ENCODE results near the gene GFAP. TPM values are rescaled to one million over a fixed set of nuclear protein-coding genes. Genes with fewer than 3 reads are reported as not detected.

GFAP gene
- total RNA-seq, 2 donors from 2014 or later = 2.3 to 4.0 TPM

DNA sequence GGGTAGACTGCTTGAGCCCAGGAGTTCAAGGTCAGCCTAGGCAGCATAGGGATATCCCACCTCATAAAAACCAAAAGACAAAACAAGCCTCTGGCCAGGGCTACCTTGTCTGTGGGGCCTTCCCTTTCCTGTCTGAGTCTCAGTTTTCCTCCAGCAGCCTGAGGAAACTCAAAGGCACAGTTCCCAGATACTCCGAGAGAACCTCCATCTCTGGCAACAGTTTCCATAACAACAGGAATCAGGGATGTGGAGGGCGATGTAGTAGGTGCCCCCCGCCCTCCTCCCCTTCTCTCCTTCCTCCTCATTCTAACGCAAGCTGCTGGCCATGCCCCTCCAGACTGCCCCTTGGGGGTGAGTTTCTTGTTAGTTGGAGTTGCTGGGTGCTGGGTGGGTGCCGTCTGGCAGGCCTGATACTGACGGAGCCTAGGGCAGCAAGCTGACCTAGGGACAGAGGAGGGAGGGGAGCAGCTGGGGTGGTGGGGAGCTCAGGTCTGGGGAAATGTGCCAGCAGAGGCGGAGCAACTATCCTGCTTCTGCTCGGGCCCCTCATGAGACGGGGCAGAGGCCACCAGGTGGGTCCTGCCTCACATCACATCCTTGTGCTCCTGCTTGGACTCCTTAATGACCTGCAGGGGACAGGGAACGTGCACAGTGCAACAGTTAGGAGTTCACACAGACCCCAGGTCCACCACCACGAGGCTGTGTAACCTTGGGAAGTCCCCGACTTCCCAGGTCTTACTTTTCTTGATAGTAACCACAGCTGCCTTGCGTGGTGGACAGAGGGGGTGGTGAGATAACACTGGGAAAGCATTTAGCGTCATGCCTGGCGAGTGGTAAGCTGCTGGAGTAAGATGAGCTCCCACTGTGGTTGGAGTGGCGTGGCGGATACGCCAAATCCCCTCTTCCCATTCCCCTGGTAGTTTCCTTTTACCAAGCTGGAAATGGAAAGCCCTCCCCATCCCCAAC, 8.3 kb downstream of the GFAP start:
- DNase-seq (no peak), ATAC-seq (no peak)
- intact Hi-C loops (cut with DNase I) = no loop called here

DNA sequence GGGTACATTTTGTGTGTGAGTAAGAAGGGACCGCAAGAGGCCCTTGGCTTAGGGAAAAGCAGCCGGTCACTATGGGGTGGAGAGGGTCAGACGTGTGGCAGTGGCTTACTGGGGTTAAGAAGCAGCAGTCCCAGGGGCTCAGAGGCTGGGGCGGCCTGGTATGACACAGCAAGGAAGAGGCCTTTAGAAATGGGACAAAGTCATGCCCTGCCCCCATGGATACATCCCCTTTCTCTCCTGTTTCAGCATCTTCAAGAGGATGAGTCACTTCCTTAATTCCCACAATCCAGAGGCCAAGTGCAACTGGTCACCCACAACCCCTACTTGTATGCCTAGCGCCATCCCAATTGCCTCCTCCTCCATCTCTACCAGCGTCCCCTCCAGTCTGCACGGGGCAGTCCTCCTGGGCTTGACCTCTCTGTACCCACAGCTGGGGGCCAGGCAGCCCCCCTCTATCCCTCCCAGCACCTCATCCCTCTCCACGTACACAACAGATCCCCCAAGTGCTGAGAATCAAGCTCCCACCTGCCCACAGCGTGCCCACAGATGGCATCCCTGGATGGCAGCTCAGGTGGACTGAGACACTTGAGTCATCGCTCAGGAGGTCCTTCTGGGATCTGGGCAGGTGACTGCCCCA, 9.2 kb downstream of the GFAP start:
- intact Hi-C loops (cut with DNase I) = no loop called here
- DNase-seq = no peak
- peak in 1 of 2 donors; percentile 11 for ATAC-seq

DNA sequence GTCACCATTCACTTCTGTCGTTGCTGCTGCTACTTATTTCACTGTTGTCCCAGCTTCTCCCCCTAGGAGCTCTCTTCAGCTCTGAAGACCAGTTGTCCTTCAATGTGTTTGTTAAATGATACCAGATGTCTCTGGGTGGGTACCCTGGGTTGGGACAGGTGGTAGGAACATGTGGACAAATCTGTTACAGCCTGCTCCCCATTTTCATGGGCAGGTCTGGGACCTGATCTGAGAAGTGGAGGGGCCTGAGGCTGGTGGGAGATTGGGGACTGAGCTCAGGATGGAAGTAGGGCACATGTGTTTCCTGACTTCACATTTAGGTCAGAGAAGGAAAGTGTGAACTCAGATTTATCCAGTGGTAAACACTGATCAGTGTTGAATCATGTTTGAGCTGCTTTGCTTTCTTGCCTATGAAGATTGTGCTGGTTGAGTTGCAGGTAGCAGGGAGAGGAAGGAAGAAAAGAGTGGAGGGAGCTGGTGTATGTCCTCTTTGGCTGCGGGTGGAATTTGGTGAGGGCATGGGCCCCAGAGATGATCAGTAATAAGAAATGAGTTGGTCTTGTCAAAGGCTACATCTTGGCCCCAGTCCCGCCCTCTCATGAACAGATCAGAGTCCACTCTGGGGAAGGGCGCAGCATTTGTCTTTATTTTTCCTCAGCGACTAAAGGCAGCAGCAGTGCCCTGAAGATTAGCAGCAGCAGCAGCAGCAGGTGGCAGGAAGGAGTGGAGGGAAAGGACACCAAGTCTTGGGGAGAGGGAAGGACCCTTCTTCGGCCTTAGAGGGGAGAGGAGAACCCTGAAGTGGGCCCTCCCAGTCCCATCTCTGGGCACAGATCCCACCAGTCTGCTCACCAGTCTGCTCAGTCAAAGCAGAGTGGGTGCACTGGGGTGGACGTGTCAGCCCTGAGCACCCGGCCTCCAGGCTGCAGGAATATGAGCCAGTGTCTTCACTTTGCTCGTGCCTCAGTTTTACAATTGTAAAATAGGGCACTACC, 10.0 kb downstream of the GFAP start:
- intact Hi-C loops (cut with DNase I) = no loop called here
- no peak for ATAC-seq
- no peak for DNase-seq

DNA sequence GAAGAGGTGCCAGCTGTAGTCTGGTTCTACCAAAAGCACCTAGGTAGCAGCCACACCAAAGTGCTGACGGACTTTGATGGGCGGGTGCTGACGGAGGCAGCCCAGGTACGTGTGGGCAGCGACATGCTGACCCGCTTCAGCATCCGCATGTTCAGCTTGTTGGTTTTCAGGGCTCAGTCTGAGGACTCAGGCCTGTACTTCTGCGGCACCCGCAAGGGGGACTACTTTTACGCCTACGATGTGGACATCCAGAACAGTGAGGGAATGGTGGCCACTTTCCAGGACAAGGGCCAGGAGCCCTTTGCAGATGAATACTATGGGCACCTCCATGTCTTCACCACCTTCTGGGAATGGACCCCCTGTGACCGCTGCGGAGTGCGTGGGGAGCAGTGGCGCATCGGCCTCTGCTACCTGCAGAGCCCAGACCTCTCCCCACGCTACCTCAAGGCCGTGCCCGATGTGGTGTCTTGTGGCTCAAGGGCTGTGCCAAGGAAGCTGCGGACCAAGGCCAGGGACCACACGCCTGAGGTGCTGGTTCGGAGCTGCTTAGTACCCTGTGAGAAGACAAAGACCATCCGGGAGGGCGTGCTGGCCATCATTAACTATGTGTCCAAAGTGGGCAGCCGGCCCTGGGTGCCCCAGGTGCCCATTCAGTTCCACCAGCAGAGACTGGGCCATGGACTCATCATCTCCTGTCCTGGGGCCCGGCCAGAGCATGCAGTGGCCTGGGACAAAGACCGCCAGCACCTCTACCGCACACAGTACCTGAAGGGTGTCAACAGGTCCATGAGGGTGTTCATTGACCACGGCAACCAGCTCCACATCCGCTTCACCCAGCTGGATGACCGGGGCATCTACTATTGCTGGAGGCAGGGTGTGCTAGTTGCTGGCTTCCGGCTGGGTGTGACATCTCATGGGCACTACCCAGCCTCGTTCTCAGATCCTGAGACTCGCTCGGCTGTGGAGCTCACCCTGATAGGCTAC, 11.0 kb downstream of the GFAP start:
- DNase-seq = no peak
- intact Hi-C loops (cut with DNase I) = no loop called here
- no peak for ATAC-seq

DNA sequence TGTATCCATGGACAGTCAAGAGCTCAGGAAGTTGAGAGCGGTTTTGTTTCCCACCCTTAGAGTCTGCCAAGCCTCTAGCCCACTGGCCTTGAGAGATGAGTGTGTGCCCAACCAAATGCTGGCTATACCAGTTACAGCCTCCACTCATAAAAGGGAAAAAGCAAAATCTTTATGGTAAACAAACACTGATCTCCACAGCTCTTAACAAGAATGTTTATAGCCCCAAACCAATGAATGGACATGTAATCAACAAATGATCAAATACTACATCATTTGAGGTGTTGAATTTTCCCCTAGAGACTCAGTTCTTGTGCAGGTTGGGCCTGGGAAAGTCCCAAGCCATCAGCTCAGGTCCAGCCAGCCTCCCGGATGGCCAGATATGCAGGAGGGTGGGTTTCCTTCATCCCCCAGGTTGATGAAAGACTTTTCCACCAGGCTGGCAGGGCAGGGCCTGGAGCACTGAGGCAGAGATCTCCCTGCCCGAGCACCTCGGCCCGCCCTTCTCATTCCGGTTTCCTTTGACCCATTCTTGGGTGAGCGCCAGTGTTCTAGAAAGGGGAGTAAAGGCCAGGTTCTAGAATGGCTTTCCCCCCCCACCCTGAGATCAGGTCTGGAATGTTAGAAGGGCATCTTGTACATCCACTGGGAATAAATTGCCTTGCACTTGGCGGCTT, 12.2 kb downstream of the GFAP start:
- DNase-seq (no peak), ATAC-seq (no peak)
- intact Hi-C loops (cut with DNase I) = no loop called here

DNA sequence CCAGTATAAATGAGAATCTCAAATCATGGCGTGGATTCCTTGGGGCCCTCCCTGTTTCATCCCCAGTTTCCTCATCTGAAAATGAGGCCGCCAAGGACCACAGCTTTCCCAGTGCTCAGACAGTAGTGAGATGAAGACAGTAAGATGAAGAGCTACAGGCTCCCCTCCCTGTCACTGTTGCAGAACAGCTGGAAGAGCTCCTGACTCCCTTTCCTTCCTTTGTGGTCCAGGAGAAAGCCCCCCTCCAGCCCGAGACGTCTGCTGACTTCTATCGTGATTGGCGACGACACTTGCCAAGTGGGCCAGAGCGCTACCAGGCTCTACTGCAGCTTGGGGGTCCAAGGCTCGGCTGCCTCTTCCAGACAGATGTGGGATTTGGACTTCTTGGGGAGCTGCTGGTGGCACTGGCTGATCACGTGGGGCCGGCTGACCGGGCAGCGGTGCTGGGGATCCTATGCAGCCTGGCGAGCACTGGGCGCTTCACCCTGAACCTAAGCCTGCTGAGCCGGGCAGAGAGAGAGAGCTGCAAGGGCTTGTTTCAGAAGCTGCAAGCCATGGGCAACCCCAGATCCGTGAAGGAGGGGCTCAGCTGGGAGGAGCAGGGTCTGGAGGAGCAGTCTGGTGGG, 13.1 kb downstream of the GFAP start:
- DNase-seq (no peak), ATAC-seq (no peak)
- intact Hi-C loops (cut with DNase I) = no loop called here

DNA sequence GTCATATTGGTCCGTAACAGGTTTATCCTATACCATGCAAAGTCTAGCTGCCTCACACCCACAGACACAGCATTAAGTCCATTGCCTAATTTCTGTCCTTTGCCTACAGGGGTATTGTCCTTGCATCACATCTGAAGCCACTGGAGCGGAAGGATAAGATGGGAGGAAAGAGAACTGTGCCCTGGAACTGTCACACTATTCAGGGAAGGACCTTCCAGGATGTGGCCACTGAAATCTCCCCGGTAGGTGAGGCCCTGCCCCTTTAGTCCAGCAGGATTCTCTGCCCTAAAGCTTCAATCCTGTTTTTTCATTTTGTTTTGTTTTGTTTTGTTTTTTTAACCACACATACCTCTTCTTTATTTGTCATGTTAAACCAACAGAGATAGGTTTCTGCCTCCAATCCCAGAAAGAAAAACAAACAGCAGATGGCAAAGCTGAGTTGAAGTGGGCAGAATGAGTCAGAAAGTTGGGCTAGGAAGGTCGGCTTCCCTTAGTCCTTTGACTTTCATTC, 13.8 kb downstream of the GFAP start:
- no peak for ATAC-seq
- DNase-seq = no peak
- intact Hi-C loops (cut with DNase I) = no loop called here

DNA sequence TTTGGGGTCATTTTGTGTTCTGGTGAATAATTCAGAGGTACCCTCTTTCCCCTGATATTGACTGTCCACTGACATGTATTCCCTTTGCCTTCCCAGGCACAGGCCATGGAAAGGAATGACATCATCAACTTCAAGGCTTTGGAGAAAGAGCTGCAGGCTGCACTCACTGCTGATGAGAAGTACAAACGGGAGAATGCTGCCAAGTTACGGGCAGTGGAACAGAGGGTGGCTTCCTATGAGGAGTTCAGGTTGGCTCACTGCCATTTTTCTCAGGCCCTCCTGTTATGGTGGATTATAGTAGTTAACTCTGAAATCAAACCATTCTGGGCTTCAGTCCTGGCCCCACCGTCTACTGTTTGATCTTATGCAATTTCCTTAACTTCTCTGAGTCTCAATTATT, 14.4 kb downstream of the GFAP start:
- intact Hi-C loops (cut with DNase I) = no loop called here
- ATAC-seq (peak in 1 of 2 donors; percentile 29), DNase-seq (no peak)

DNA sequence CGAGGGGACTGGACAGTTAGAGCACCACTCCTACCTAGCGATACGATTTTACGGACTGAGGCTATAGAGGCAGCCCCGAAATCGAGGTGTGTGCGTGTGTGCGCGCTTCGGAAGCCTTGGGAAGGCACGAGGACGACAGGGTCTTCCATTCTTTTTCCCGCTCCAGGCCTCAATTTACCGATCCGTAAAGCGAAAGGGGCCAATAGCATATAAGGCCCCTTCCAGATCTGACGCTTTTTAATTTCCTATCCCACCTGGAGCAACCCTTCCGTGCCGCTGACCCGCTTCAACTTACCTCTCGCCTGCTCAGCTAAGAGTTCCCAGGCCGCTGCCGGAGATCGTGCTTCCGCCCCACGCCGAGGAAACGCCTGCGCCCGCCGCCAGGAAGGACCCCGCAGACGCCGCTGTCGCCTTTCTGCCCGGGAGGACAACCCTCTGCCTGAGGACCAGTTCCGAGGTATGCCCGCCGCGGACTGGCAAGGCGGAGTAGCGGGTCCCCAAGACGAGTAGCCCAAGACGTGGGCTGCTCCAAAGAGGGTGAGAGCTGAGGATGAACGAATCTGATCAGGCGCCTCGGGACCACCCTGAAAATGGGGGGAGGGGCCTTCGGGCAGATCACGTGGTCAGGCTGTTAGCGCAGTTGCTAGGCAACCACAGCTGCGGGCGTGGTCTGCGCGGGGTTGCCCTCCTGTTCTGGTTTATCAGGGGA, 16.1 kb downstream of the GFAP start, which contains the start of gene EFTUD2:
TSS of gene EFTUD2 (minus strand) at position 372 of the 709 bp plus-strand sequence. CDS start 4,924 bp downstream, outside the sequence.
- peak; percentile 93 for DNase-seq
- ATAC-seq = peak; percentile 94 to 96
- intact Hi-C loops (cut with DNase I) = no loop called here

DNA sequence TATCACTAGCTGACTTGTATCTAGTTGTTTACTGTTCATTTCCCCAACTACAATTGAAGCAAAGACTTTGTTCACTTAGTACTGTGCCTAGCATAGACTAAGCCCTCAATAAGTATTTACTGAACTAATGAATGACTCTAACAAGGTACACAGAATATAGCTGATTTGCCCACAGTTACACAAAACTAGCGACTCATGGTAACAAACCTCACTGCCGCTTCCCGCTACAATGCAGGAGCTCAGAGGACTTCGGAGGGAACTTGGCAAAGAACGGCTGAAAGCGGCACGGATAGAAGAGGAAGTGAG, 16.6 kb downstream of the GFAP start:
- DNase-seq = peak; percentile 43
- no peak for ATAC-seq
- intact Hi-C loops (cut with DNase I) = no loop called here

DNA sequence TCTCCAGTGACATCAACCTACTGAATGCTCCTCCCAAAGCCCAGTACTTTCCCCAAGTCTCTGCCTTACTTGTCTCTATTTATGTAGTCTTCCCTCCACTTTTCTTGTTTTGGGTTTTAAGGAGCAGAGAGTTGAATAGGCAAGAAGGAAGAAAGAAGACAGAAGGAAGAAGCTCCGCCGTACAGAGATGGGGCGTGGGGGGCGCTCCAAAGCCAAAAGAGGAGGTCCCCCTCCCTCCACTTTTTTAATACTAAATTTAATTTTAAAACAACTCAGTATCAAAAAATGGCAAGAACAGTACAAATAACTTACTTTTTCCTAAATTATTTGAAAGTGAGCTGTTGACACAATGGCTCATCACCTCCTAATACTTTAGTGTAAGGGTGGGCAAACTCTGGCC, 20.7 kb downstream of the GFAP start:
- no peak for DNase-seq
- ATAC-seq = no peak
- intact Hi-C loops (cut with DNase I) = no loop called here

DNA sequence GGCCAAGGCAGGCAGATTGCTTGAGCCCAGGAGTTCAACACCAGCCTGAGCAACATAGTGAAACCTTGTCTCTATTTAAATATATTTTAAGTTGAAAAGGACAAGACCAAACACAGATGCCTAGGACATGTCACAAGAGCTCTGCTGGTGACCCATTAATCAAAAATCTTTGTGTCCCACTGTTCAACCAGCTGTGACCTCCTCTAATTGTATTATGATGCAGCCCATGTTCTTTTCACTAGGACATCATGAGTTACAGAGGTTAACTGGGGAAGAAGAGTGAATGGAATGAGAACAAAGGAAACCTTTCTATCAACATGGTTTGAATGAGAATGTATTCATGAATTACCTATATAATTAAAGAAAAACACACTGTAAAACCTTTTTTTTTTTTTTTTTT, 23.1 kb downstream of the GFAP start:
- no peak for ATAC-seq
- intact Hi-C loops (cut with DNase I) = no loop called here
- DNase-seq = no peak

DNA sequence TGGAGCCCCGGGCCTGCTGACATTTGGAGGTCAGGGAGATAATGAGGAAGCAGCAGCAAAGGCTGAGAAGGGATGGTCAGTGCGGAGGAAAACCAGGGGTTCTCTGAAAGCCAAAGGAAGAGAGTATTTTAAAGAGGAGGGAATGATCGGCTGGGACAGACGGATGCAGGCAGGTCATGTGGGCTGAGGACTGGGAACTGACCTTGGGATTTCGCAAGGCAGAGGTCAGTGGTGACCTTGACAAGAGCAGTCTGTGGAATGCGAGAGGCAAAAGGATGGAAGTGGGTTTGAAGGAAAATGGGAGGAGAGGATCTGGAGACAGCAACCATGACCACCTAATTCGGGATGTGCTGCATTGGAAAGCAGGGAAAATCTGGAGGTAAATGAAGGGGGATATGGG, 26.3 kb downstream of the GFAP start:
- DNase-seq (no peak), ATAC-seq (no peak)
- intact Hi-C loops (cut with DNase I) = no loop called here

DNA sequence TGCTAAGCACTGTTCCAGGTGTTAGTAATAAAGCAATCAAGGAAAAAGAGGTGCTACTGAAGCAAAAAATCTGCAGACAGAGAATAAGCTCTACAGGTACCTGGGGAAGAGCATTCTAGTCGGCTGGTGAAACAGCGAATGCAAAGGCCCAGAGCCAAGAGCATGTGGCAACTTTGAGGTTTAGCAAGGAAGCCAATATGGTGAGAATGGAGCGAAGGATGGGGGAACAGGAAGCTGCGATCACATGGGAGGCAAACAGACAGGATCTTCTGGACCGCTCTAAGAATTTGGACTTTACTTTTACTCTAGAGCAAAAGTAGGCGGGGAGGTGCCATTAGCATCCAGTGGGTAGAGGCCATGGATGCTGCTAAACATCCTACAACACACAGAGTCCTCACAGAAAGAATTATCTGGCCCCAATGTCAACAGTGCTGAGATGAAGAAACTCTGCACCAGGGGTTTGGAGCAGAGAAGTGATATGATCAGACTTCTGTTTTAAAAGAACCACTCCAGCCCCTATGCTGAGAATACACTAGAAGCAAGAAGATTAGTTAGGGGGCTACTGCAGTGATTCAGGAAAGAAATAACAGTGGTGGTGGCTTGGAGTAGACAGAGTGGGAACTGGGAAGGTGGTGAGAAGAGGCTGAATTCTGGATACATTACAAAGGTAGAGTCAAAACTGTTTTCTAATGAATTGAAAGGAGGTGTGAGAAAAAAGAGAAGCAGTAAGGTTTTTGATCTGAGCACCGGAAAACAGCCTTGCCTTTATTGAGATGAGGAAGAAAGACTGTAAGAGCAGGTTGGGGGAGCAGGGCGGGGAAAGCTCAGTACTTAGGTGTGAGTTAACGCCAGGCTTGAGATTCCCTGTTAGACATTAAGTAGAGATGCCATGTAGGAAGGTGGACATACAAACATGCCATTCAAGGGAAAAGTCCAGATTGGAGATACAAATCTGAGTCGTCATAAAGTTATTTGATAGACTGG, 27.0 kb downstream of the GFAP start:
- intact Hi-C loops (cut with DNase I) = no loop called here
- DNase-seq = no peak
- ATAC-seq = peak in 1 of 2 donors; percentile 11

DNA sequence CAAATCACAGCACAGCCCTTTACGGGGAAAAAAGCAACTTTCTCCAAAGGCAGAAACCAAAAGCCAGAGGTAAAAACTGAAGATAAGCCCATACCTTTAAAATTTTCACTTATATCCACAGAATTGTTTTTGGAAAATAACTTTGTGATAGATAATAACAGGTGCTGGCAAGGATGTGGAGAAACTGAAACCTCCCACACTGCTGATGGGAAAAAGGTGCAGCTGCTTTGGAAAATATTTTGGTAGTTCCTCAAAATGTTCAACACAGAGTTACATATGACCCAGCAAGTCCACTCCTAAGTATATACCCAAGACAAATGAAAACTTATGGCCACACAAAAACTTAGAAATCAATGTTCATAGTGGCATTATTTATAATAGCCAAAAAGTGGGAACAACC, 28.3 kb downstream of the GFAP start:
- intact Hi-C loops (cut with DNase I) = no loop called here
- ATAC-seq (no peak), DNase-seq (no peak)

Measured in left cardiac atrium (tissue), 4 donors.